Measurements from ENCODE around the gene ADAMTS9. TPM values are rescaled to one million over a fixed set of nuclear protein-coding genes. Genes with fewer than 3 reads are reported as not detected.

Gene ADAMTS9
- total RNA-seq, 1 donor from 2014 or later: 47.7 TPM

DNA sequence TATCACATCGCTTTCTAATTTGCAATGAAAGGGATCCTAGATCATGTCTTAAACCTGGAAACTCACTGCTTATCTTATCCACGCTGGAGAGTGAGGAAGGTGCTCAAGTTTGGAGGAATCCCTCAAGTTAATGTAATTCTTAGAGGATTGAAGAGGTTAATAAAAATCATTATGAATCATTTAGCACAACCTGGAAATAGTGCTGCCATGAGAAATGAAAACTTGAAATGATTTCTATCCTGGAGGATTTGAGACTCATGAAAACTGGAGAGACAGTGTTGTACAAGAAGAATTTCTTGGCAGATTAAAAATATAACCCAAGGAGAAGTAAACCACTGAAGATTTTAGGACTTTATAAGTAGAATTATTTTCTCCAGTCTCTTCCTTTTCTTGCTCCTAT lies 125.9 kb downstream of the ADAMTS9 start:
- no peaks in the 10 kb centered on the region for H3K79me2 ChIP-seq (ENCODE audit: low read depth)
- peaks cover 70% of the 10 kb centered on the region for H3K4me1 ChIP-seq
- Mint-ChIP-seq H3K4me1 (peaks cover 76% of the 10 kb centered on the region), H3K36me3 (peaks cover 6% of the 10 kb centered on the region), H3K27ac (peak overlapping the region; percentile 9), H3K27me3 (ENCODE audit: insufficient read depth, low read depth) (no peaks in the 10 kb centered on the region), H3K4me3 (no peak overlapping the region), H3K9me3 (no peaks in the 10 kb centered on the region)
- no peak overlapping the region for H2AFZ ChIP-seq (replicated peaks)
- H4K20me1 ChIP-seq (ENCODE audit: low read depth): no peaks in the 10 kb centered on the region
- H3K4me3 ChIP-seq: no peak overlapping the region
- no peaks in the 10 kb centered on the region for H3K27me3 ChIP-seq
- DNase-seq (ENCODE audit: low spot score): no peak
- H3K36me3 ChIP-seq: no peaks in the 10 kb centered on the region
- no peak overlapping the region for H3K9ac ChIP-seq
- H3K9me3 ChIP-seq (ENCODE audit: low read depth): no peaks in the 10 kb centered on the region
- TF ChIP-seq, protein P1, sequence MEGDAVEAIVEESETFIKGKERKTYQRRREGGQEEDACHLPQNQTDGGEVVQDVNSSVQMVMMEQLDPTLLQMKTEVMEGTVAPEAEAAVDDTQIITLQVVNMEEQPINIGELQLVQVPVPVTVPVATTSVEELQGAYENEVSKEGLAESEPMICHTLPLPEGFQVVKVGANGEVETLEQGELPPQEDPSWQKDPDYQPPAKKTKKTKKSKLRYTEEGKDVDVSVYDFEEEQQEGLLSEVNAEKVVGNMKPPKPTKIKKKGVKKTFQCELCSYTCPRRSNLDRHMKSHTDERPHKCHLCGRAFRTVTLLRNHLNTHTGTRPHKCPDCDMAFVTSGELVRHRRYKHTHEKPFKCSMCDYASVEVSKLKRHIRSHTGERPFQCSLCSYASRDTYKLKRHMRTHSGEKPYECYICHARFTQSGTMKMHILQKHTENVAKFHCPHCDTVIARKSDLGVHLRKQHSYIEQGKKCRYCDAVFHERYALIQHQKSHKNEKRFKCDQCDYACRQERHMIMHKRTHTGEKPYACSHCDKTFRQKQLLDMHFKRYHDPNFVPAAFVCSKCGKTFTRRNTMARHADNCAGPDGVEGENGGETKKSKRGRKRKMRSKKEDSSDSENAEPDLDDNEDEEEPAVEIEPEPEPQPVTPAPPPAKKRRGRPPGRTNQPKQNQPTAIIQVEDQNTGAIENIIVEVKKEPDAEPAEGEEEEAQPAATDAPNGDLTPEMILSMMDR (IDR thresholded peaks at IDR 0.05): no peak
- no peak for TF ChIP-seq EZH2phosphoT487 (IDR thresholded peaks at IDR 0.05)
- no peak for TF ChIP-seq EZH2 (IDR thresholded peaks at IDR 0.05)
- no peak overlapping the region for H3K4me2 ChIP-seq
- H3F3A ChIP-seq (ENCODE audit: low read depth): peaks cover 14% of the 10 kb centered on the region
- H3K27ac ChIP-seq: no peak overlapping the region

GRCh38 chr3:64561325-64561843 lies 126.4 kb downstream of the ADAMTS9 start:
- Mint-ChIP-seq H3K27ac (peak overlapping the region; percentile 9), H3K9me3 (no peaks in the 10 kb centered on the region), H3K4me3 (no peak overlapping the region), H3K27me3 (ENCODE audit: insufficient read depth, low read depth) (no peaks in the 10 kb centered on the region), H3K36me3 (peaks cover 9% of the 10 kb centered on the region), H3K4me1 (peaks cover 71% of the 10 kb centered on the region)
- Histone ChIP-seq H3K4me3 (no peak overlapping the region), H3K79me2 (ENCODE audit: low read depth) (no peaks in the 10 kb centered on the region), H3K9me3 (ENCODE audit: low read depth) (no peaks in the 10 kb centered on the region), H3K27ac (peak overlapping the region; percentile 23), H3K27me3 (no peaks in the 10 kb centered on the region), H3K4me1 (peaks cover 65% of the 10 kb centered on the region), H4K20me1 (ENCODE audit: low read depth) (no peaks in the 10 kb centered on the region), H2AFZ (replicated peaks) (no peak overlapping the region), H3K9ac (no peak overlapping the region), H3K4me2 (no peak overlapping the region), H3F3A (ENCODE audit: low read depth) (peaks cover 14% of the 10 kb centered on the region), H3K36me3 (no peaks in the 10 kb centered on the region)
- TF ChIP-seq, protein P1 (IDR thresholded peaks at IDR 0.05): no peak
- TF ChIP-seq EZH2phosphoT487 (IDR thresholded peaks at IDR 0.05) (no peak), EZH2 (IDR thresholded peaks at IDR 0.05) (no peak)
- no peak for DNase-seq (ENCODE audit: low spot score)

GRCh38 chr3:64560791-64561190 lies 127.0 kb downstream of the ADAMTS9 start:
- H3K27me3 Mint-ChIP-seq (ENCODE audit: insufficient read depth, low read depth): no peaks in the 10 kb centered on the region
- Histone ChIP-seq H3K9me3 (ENCODE audit: low read depth) (no peaks in the 10 kb centered on the region), H3K9ac (no peak overlapping the region), H2AFZ (replicated peaks) (no peak overlapping the region), H3K4me3 (no peak overlapping the region), H3K27ac (no peak overlapping the region), H3K79me2 (ENCODE audit: low read depth) (no peaks in the 10 kb centered on the region), H3K4me1 (peaks cover 61% of the 10 kb centered on the region), H3K27me3 (no peaks in the 10 kb centered on the region), H3F3A (ENCODE audit: low read depth) (peaks cover 14% of the 10 kb centered on the region), H3K4me2 (no peak overlapping the region), H4K20me1 (ENCODE audit: low read depth) (no peaks in the 10 kb centered on the region), H3K36me3 (no peaks in the 10 kb centered on the region)
- H3K36me3 Mint-ChIP-seq: peaks cover 9% of the 10 kb centered on the region
- H3K9me3 Mint-ChIP-seq: no peaks in the 10 kb centered on the region
- DNase-seq (ENCODE audit: low spot score): no peak
- peaks cover 65% of the 10 kb centered on the region for H3K4me1 Mint-ChIP-seq
- H3K27ac Mint-ChIP-seq: no peak overlapping the region
- H3K4me3 Mint-ChIP-seq: no peak overlapping the region
- TF ChIP-seq EZH2phosphoT487 (IDR thresholded peaks at IDR 0.05): no peak
- no peak for TF ChIP-seq EZH2 (IDR thresholded peaks at IDR 0.05)
- TF ChIP-seq, protein P1 (IDR thresholded peaks at IDR 0.05): no peak

All from neural progenitor cell (in vitro differentiated cells).